HG02885 (cell line): ENCODE results near the gene SH3RF3.

Source experiments
- ATAC-seq: cut with Tn5 transposase; IDR thresholded peaks from one replicate; pipeline ENCODE4 v1.9.1; 2021; ENCODE audit warnings: mild to moderate bottlenecking; ENCODE audit not compliant: unreplicated experiment, poor library complexity

Gene SH3RF3

GRCh38 chr2:109435901-109436598, 307.0 kb downstream of the SH3RF3 start:
- ATAC-seq: no peak

DNA sequence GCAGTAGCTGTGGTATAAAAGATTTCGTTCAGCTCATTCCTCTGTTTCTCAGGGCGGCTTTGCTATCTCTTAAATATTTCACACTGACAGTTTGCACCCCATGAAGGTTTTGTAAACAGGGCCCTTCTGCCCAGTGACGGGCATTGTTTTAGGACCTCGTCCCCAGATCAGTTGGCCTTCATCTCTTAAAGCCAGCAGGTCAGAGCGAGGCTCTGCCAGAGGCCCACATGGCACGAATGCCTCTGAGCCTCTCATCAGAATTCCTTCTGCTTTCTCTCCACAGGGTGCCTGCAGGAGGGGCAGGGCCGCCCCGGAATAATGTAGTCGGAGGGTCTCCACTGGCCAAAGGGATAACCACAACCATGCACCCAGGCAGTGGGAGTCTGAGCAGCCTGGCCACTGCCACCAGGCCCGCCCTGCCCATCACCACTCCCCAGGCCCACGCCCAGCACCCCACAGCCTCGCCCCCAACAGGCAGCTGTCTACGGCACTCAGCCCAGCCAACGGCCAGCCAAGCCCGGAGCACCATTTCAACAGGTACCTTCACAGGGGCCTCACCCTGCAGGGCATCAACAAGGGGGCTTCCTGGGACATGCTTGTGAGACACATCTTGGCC, 307.7 kb downstream of the SH3RF3 start:
- no peak for ATAC-seq

DNA sequence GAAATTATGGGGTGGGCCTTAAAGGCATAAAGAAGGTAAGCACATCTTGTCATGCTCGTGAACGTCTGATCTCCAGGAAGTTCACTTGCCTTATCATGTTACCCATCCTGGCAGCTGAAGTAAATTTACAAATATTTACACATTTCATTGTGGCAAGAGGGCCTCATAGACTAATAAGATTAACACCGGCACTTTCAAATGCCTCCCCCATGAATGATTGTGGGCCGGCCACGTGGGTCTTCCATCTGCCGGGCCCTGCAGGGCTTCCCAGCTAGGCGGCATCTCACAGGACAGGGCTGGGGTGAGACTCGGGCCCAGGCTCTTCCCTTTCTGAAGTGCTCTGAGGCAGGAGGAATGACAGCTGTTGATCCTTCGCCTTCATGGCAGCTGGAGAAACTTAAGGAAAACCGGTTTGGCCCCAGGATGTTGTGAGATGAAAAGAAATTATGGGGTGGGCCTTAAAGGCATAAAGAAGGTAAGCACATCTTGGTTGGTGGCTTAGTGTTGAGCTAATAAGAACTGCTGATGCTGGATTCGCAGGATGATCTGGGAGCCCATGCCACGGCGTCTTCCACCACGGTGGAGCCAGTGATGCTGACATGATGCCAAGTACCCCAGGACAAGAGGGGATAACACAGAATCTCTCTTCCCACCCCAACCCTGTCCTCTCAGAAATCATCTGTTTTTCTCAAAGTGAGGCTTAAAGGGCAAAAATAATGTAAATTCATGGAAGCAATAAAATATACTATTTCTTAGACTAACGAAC, 308.5 kb downstream of the SH3RF3 start:
- no peak for ATAC-seq

GRCh38 chr2:109438146-109438545, 309.1 kb downstream of the SH3RF3 start:
- no peak for ATAC-seq

DNA sequence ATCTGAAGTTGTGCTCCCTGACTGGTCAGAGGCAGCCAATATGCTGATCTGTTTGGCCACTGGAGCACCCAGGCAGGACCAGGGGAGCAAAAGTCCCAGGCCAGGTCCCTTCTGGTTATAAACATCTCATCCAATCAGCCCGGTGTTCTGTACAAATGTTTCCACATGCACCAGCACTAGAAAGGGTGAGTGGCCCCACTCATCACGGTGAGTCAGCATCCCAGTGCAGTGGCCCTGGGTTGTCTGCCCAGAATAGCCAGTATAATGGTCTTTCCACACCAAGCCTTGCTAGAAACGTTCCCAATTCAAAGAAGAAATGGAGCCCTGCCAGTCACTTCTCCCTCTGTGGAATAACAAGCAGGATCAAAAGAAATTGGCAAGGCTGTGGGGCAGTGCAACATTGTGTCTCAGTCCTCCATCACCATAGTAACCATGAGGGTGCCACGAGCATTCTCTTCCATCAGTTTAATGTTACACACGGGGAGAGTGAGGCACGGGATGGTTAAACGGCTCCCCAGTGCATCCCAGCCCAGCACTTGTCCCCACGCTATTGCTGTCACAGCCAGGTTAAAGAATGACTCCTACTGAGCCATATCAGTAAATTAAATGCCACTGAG, 309.9 kb downstream of the SH3RF3 start:
- no peak for ATAC-seq

DNA sequence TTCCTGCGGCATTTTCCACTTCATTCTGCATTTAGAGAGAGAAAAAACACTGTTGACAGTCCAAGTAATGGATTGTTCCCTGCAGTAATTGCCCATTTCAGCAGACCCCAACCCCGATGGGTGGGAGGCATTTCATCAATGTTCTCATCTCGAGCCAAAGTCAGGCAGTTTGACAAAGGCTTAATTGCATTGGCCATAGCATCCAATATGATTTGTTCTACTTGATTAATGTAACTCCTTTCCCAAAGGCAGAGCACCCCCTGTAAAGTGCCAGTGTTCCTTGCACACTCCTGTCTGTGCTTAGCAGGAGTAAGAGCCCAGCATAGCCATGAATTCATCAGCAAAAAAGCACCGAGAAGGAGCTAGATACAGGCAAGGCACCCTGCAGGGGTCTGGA, 310.4 kb downstream of the SH3RF3 start:
- ATAC-seq: no peak

DNA sequence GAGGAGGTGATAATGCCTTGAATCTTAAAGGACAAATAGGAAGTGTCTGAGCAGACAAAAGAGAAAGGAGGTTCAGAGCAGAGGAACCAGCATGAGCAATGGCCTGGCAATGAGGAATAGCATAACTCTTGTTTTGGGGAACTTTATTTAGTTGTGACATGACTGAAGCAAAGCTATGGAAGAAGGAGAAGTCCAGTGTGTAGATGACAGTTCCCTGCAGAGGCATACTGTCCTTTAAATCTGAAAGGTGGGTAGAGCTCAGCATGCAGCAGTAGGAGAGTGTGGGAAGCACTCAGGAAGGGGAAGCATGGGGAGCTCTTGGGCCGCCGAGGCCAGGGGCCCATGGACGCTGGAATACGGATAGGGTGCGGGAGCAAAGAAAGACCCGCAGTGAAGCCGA, 311.0 kb downstream of the SH3RF3 start:
- no peak for ATAC-seq

GRCh38 chr2:109440499-109441156, 311.6 kb downstream of the SH3RF3 start:
- ATAC-seq: no peak

GRCh38 chr2:109442715-109443319, 313.8 kb downstream of the SH3RF3 start:
- no peak for ATAC-seq

DNA sequence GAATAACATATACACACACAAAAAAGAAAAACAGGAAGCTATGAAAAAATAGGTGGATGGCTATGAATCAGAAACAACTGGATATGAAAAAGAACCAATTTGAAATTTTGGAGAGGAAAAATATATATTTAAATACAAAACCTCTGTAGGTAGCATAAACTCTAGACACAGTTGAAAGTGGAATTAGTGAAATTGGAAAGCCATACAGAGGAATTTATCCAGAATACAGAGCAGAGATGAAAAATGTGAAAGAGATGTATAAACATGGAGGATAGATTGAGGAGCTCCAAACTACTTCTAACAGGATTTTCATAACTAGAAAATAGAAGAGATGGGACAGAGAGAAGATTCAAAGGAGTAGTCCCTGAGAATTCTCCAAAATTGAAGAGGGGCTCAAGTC, 315.9 kb downstream of the SH3RF3 start:
- ATAC-seq: no peak

DNA sequence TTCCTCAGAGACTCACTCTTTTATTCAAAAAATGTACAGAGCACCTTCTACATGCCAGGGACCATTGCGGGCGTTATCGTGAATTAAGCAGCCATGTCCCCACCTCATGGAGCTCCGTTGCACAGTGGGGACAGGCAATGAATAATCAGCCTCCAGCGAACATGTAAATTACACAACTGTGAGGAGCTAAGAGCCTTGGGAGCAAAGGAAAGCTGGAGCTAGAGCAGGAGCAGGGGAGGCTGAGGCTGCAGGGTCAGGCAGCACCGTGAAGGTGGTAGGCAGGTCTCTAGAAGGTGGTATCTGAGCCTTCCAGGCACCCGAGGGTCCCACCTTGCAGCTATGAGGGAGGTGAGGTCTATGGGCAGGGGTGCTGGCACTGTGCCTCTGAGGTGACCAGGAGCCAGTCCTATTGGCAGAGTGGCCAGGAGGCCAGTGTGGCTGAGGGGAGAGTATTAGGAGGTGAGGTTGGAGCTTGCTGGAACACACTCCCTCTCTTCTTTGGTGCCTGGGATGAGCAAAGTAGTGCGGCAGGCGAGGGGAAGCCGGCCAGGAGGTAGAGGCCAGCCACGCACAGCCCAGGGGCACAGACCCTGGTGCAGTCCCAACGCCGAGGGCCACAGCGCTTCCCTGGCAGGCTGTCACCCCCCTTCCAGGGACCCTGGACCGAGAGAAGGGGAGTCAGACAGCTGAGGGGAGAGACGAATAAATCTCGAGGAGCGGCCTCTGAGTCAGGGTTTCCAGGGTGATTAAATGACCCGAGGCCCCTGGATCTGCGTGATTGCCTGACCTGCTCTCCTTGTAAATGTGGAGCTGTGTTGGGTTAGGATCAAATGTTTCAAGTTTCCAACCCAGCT, 317.5 kb downstream of the SH3RF3 start:
- no peak for ATAC-seq

- no peak for ATAC-seq
These were observed 318.3 kb downstream of the SH3RF3 start for GRCh38 chr2:109447251-109447661.

- no peak for ATAC-seq
These were observed 318.8 kb downstream of the SH3RF3 start for GRCh38 chr2:109447776-109448175.

DNA sequence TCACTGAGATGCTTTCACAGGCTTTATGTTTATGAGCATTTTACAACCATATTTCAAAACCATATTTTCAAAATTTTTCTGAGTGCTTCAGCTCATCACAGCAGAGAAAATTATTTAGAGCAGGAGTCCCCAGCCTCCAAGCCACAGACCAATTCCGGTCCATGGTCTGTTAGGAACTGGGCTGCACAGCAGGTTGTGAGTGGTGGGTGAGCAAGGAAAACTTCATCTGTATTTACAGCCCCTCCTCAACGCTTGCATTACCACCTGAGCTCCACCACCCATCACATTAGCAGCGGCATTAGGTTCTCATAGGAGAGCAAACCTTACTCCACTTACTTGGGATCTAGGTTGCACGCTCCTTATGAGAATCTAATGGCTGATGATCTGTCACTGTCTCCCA, 319.2 kb downstream of the SH3RF3 start:
- no peak for ATAC-seq

DNA sequence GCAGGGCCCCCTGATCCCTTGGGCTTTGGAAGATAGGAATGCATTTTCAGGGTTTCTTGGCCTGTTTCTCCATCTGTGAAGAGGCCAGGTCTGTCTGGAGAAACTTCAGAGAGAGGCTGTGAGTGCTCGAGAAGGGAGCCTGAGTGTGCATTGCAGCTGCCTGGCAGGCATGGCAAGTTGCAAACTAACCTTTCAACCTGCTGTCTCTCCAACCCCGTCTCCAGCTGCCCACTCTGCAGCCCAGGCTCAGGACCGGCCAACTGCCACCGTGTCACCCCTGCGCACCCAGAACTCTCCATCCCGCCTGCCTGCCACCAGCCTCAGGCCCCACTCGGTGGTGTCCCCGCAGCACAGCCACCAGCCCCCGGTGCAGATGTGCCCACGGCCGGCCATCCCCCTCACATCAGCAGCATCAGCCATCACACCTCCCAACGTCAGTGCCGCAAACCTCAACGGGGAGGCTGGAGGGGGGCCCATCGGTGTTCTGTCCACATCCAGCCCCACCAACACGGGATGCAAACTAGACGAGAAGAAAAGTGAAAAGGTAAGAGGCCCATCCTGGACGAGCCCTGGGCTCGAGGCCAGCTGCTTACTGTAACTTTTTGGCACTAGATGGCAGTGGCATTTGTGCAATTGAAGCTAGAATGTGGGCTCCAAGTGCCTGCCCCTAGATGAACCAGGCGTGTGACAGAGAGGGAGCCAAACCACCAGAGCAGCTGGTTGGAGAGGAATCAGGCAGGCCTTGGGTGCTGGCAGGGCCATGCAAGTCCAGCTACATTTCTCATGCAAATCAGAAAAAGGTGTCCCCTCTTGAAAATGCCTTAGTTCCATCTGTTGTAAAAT, 320.2 kb downstream of the SH3RF3 start:
- ATAC-seq: no peak

- ATAC-seq: no peak
These were observed 321.7 kb downstream of the SH3RF3 start for GRCh38 chr2:109450574-109451273.

GRCh38 chr2:109451671-109452070, 322.7 kb downstream of the SH3RF3 start:
- ATAC-seq: no peak
